Testis (tissue), 3 donors: ENCODE measurements around the gene ZNF827. TPM values are rescaled to one million over a fixed set of nuclear protein-coding genes. Genes with fewer than 3 reads are reported as not detected.

ENCODE experiments used
- DNase-seq: peaks from one replicate; pipeline ENCODE4 v3.0.0-alpha.2; 2019
- H3K27ac ChIP-seq, 2 donors: fragments of 200-600 bp; sonication (generic); one replicate each; pipeline ENCODE4 v1.5.1; 2019
- H3K27me3 ChIP-seq: fragments of 200-600 bp; sonication (generic); one replicate; pipeline ENCODE4 v1.5.1; 2019
- H3K36me3 ChIP-seq: fragments of 200-600 bp; sonication (generic); one replicate; pipeline ENCODE4 v1.5.1; 2017; ENCODE audit warnings: low read depth; ENCODE audit errors: missing control alignments
- H3K4me1 ChIP-seq: fragments of 200-600 bp; sonication (generic); one replicate; pipeline ENCODE4 v1.5.1; 2019
- H3K4me3 ChIP-seq, 2 donors: fragments of 200-600 bp; sonication (generic); one replicate each; pipeline ENCODE4 v1.5.1; 2017 to 2019
- H3K9me3 ChIP-seq: fragments of 200-600 bp; sonication (generic); one replicate; pipeline ENCODE4 v1.5.1; 2017
- POLR2A ChIP-seq: fragments of 450-650 bp; IDR thresholded peaks from one replicate; pipeline ENCODE4 v1.6.1; 2017; ENCODE audit warnings: antibody characterized with exemption, mild to moderate bottlenecking, moderate library complexity
- WGBS, 2 donors: methylation state at CpG; one replicate each; pipeline ENCODE4 v1.1.5; 2018; 5-methylcytosine and 5-hydroxymethylcytosine counted together
- intact Hi-C: fragments of 100-400 bp; cut with DNase I; formaldehyde crosslinking; loops from one replicate; pipeline ENCODE4 v1.15.1; 2023; ENCODE audit warnings: low total_unique reads
- polyA plus RNA-seq: library from polyadenylated mRNA; stranded (reverse); fragments of 350-450 nt; fragmentation: Illumina TruSeq; extraction: RNeasy Lipid Tissue Mini Kit (QIAGEN cat#74804); gene quantifications from one replicate; pipeline ENCODE4 v1.2.3, GENCODE V29; 2014; ENCODE audit warnings: low read depth, low replicate concordance; ENCODE audit not compliant: insufficient read depth
- total RNA-seq, 2 donors: library from RNA; depleted of rRNA; stranded (reverse); fragments of >200 nt; gene quantifications; one replicate each; pipeline ENCODE4 v1.2.3, GENCODE V29; 2016
- TF ChIP-seq, protein P1 (sequence below), 3 experiments: fragments of 450-650 bp in 2 of 3; fragments of 200-600 bp in 1 of 3; sonication (generic) in 1 of 3; IDR thresholded peaks; one replicate each; pipeline ENCODE4 v1.5.1; 2016 to 2019; ENCODE audit warnings: antibody characterized with exemption in 3 of 3, mild to moderate bottlenecking in 2 of 3, moderate library complexity in 1 of 3

ZNF827 gene
- total and polyA plus RNA-seq, 3 donors from 2014 or later: 13.9 to 46.8 (median 37.5) TPM

DNA sequence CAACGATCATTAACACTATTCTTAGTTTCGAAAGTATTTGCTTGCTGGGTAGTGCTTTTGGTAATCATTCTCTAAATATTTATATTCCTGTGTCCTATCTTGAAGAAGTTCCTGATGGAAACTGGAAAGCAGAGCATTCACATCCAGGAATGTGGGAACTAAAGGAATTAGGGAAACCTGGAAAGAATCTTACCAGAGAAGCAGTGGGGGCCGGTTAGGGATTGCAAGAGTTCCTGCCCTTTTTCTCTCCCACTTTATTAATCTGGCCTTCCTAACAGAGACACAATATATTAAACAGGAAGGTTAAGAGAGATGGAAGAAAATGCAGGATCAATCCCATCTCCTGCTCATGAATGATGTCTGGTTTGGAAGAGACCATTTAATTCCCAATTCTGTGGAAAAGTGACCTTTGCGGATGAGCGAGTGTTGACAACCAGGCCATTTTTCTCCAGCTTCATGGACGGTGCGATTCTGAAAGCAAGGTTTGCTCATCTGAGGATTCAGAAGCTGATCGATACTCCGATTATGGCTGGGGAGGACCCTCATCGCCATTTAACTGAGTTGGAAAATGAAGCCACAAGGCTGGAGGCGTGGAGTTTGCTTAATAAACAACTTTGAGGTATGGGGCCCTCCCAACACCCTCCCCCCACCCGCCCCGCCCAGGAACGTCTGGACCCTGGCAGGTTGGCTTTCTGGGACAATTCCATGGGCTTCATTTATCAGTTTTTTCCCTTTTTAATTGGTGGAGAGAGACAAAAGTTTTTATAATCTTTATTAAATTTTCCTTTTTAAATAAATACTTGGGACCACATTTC lies 206.4 kb downstream of the ZNF827 start:
- intact Hi-C loops: no loop called here
- 35 to 43% methylated on average over 14 of the region's 14 CpGs for WGBS, 2 donors
- Histone ChIP-seq H3K4me3 (peak overlapping the region; percentile 64 to 78), H3K4me1 (peaks cover 5% of the 10 kb centered on the region), H3K36me3 (no peaks in the 10 kb centered on the region), H3K27ac (peak overlapping the region; percentile 87 to 96), H3K27me3 (no peaks in the 10 kb centered on the region), H3K9me3 (no peaks in the 10 kb centered on the region)
- DNase-seq: no peak
- TF ChIP-seq, protein P1, sequence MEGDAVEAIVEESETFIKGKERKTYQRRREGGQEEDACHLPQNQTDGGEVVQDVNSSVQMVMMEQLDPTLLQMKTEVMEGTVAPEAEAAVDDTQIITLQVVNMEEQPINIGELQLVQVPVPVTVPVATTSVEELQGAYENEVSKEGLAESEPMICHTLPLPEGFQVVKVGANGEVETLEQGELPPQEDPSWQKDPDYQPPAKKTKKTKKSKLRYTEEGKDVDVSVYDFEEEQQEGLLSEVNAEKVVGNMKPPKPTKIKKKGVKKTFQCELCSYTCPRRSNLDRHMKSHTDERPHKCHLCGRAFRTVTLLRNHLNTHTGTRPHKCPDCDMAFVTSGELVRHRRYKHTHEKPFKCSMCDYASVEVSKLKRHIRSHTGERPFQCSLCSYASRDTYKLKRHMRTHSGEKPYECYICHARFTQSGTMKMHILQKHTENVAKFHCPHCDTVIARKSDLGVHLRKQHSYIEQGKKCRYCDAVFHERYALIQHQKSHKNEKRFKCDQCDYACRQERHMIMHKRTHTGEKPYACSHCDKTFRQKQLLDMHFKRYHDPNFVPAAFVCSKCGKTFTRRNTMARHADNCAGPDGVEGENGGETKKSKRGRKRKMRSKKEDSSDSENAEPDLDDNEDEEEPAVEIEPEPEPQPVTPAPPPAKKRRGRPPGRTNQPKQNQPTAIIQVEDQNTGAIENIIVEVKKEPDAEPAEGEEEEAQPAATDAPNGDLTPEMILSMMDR (IDR thresholded peaks at IDR 0.05): no peak
- no peak for TF ChIP-seq POLR2A

DNA sequence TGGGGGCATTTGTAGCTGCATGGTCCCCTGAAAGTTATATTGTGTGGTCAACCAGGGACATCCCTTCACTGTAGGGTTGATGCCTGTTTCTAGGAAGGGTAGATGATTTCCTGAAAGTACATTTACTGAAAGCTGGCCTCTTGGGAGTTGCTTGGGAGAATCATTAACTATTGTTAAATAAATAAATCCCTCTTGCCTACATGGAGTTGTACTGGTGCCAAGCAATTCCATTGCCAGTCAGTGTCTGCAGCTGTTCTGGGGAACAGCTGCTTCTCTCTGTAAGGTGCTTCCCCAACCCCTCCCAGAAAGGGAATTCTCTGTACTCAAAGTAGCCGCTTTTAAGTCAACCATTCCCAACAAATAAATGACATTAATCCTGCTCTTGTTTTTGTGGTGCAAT lies 207.6 kb downstream of the ZNF827 start:
- no peak for DNase-seq
- 39 to 73% methylated on average over 1 of the region's 1 CpG for WGBS, 2 donors
- intact Hi-C loops: no loop called here
- H3K27ac ChIP-seq: no peak overlapping the region
- H3K36me3 ChIP-seq: no peaks in the 10 kb centered on the region
- H3K9me3 ChIP-seq: no peaks in the 10 kb centered on the region
- TF ChIP-seq, protein P1 (IDR thresholded peaks at IDR 0.05): no peak
- TF ChIP-seq POLR2A: no peak
- H3K4me1 ChIP-seq: peaks cover 5% of the 10 kb centered on the region
- H3K27me3 ChIP-seq: no peaks in the 10 kb centered on the region
- no peak overlapping the region for H3K4me3 ChIP-seq

DNA sequence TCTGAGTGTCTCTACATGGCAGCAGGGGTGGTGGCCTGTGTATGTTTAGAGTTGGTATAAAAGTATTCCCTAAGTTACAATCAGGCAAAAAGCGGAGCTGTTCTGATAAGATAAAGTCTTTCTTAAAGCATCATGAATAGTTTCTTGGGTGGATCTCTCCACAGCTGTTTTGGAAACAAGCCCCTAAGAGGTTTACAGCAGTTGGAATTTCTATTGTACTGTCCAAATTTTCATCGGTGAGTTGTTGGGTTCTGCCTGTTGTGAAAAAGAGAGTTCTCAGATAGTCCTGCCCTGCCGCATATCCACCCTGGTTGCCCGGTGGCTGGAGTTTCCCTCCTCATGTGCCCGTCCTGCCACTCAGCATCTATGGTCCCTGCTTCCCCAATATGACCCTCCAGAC lies 208.6 kb downstream of the ZNF827 start:
- H3K4me3 ChIP-seq: no peak overlapping the region
- intact Hi-C loops: no loop called here

DNA sequence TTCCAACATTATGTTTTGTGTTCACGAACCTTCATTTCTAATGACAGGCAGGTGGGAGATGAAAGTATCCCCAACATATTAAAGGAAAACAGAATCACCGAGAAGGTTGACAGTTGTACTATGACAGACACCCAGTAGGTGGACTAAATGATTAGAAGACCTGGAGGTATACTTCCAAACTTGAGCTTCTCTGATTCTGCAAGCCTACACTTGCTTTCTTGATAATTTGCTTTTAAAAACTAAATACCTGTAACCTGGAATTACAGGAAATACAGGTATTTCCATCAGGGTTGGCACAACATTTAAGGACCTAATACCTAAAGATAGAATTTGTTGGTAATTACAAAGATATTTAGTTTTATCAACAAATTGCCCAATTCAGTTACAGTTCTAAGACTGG lies 215.3 kb downstream of the ZNF827 start:
- Histone ChIP-seq H3K36me3 (no peaks in the 10 kb centered on the region), H3K27me3 (no peaks in the 10 kb centered on the region), H3K4me1 (peaks cover 4% of the 10 kb centered on the region), H3K9me3 (no peaks in the 10 kb centered on the region), H3K27ac (no peak overlapping the region), H3K4me3 (no peak overlapping the region)
- DNase-seq: no peak
- intact Hi-C loops: no loop called here
- TF ChIP-seq POLR2A: no peak
- TF ChIP-seq, protein P1 (IDR thresholded peaks at IDR 0.05): no peak
- WGBS, 2 donors: 88 to 95% methylated on average over 2 of the region's 2 CpGs

More for the DNA sequence above, 208.6 kb downstream of the ZNF827 start:
- H3K36me3 ChIP-seq: no peaks in the 10 kb centered on the region
- no peaks in the 10 kb centered on the region for H3K27me3 ChIP-seq
- TF ChIP-seq, protein P1 (IDR thresholded peaks at IDR 0.05): no peak
- TF ChIP-seq POLR2A: no peak
- 61 to 68% methylated on average over 5 of the region's 5 CpGs for WGBS, 2 donors
- H3K27ac ChIP-seq: no peak overlapping the region
- H3K4me1 ChIP-seq: peaks cover 5% of the 10 kb centered on the region
- no peak for DNase-seq
- no peaks in the 10 kb centered on the region for H3K9me3 ChIP-seq

DNA sequence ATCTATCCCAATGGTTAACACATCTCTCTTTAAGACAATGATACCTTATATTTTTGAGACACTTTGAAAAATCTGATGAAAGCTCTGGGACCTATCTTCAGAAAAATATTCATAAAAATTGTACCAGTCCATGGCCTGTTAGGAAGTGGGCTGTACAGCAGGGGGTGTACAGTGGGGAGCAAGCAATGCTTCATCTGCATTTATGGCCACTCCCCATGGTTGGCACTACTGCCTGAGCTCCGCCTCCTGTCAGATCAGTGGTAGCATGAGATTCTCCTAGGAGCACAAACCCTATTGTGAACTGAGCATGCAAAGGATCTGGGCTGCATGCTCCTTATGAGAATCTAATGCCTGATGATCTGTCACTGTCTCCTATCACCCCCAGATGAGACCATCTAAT lies 216.1 kb downstream of the ZNF827 start:
- H3K27ac ChIP-seq: no peak overlapping the region
- intact Hi-C loops: no loop called here
- H3K9me3 ChIP-seq: no peaks in the 10 kb centered on the region
- no peak for DNase-seq
- no peak overlapping the region for H3K4me3 ChIP-seq
- H3K27me3 ChIP-seq: no peaks in the 10 kb centered on the region
- TF ChIP-seq POLR2A: no peak
- TF ChIP-seq, protein P1 (IDR thresholded peaks at IDR 0.05): no peak
- H3K4me1 ChIP-seq: peaks cover 4% of the 10 kb centered on the region
- WGBS, 2 donors: 100% methylated on average over 1 of the region's 1 CpG; no CpG with 5 or more reads in 1 of the 2 donors
- H3K36me3 ChIP-seq: no peaks in the 10 kb centered on the region
